Measurements from ENCODE around the gene TRIM59. TPM values are rescaled to one million over a fixed set of nuclear protein-coding genes. Genes with fewer than 3 reads are reported as not detected.

The TRIM59 gene
- total and polyA plus RNA-seq, 9 of the 15 experiments (the other 6 are each of a cell fraction or from before 2014, with no cell fraction given): 16.8 to 101 (median 34.8) TPM

GRCh38 chr3:160444411-160444810 is 5.2 kb downstream of the TRIM59 start (continued):
- TF ChIP-seq, protein P1, sequence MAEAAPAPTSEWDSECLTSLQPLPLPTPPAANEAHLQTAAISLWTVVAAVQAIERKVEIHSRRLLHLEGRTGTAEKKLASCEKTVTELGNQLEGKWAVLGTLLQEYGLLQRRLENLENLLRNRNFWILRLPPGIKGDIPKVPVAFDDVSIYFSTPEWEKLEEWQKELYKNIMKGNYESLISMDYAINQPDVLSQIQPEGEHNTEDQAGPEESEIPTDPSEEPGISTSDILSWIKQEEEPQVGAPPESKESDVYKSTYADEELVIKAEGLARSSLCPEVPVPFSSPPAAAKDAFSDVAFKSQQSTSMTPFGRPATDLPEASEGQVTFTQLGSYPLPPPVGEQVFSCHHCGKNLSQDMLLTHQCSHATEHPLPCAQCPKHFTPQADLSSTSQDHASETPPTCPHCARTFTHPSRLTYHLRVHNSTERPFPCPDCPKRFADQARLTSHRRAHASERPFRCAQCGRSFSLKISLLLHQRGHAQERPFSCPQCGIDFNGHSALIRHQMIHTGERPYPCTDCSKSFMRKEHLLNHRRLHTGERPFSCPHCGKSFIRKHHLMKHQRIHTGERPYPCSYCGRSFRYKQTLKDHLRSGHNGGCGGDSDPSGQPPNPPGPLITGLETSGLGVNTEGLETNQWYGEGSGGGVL (CRISPR knock-in tag; IDR thresholded peaks at IDR 0.05): no peak
- TF ChIP-seq TEAD4 (IDR thresholded peaks at IDR 0.05; ENCODE audit: low read length) (peak; percentile 30; the same call in 1 of the 2 replicates), TEAD4 (CRISPR knock-in tag; IDR thresholded peaks at IDR 0.05; ENCODE audit: borderline replicate concordance) (no peak), MCM7 (IDR thresholded peaks at IDR 0.05) (no peak), COPS2 (conservative IDR thresholded peaks at IDR 0.05) (no peak), PKNOX1 (IDR thresholded peaks at IDR 0.05) (no peak), POLR2AphosphoS5 (IDR thresholded peaks at IDR 0.05; ENCODE audit: control insufficient read depth, insufficient read depth, low read depth, low read length) (0 out of 2 replicates have a peak, but pooled peaks have one; percentile 32), ZNF395 (CRISPR knock-in tag; IDR thresholded peaks at IDR 0.05) (no peak), ZNF311 (CRISPR knock-in tag; IDR thresholded peaks at IDR 0.05) (no peak), ZNF76 (CRISPR knock-in tag; IDR thresholded peaks at IDR 0.05; ENCODE audit: borderline replicate concordance) (no peak), MAFK (IDR thresholded peaks at IDR 0.05; ENCODE audit: low read length) (no peak), BRD4 (IDR thresholded peaks at IDR 0.05) (no peak), TARDBP (IDR thresholded peaks at IDR 0.05) (no peak), ZNF384 (IDR thresholded peaks at IDR 0.05; ENCODE audit: low read depth, low read length) (no peak)
- TF ChIP-seq, protein P2, sequence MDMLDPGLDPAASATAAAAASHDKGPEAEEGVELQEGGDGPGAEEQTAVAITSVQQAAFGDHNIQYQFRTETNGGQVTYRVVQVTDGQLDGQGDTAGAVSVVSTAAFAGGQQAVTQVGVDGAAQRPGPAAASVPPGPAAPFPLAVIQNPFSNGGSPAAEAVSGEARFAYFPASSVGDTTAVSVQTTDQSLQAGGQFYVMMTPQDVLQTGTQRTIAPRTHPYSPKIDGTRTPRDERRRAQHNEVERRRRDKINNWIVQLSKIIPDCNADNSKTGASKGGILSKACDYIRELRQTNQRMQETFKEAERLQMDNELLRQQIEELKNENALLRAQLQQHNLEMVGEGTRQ (CRISPR knock-in tag; IDR thresholded peaks at IDR 0.05): peak; percentile 89
